Choroid plexus epithelial cell (primary cell): ENCODE data around the gene PODXL.

Experiments
- DNase-seq: peaks from one replicate; pipeline ENCODE4 v3.0.0-alpha.2; 2010; ENCODE audit warnings: low read depth
- H3K4me3 ChIP-seq: 2 replicates; pipeline ENCODE4 v1.5.1; 2011; ENCODE audit warnings: low read depth, mild to moderate bottlenecking, control low read depth, low read length, moderate library complexity
- CTCF ChIP-seq: conservative IDR thresholded peaks from 2 replicates; pipeline ENCODE4 v1.5.1; 2011; ENCODE audit warnings: low read depth, mild to moderate bottlenecking, control low read depth, inconsistent platforms, low read length, moderate library complexity

PODXL gene

GRCh38 chr7:131554880-131555516, 1.4 kb downstream of the PODXL start:
- TF ChIP-seq CTCF, result no peak
- H3K4me3 ChIP-seq, result no peak overlapping the region
- no peak for DNase-seq

- no peak for TF ChIP-seq CTCF
- H3K4me3 ChIP-seq, result no peak overlapping the region
- DNase-seq, result no peak
Measured at GRCh38 chr7:131553931-131554330, 2.5 kb downstream of the PODXL start.

- H3K4me3 ChIP-seq, result no peak overlapping the region
- DNase-seq, result no peak
- TF ChIP-seq CTCF, result no peak
Measured at GRCh38 chr7:131552053-131552452, 4.4 kb downstream of the PODXL start.

- H3K4me3 ChIP-seq, result no peak overlapping the region
- no peak for TF ChIP-seq CTCF
- DNase-seq, result no peak
Measured at GRCh38 chr7:131550846-131551245, 5.6 kb downstream of the PODXL start.

GRCh38 chr7:131548371-131548770, 8.1 kb downstream of the PODXL start:
- no peak overlapping the region for H3K4me3 ChIP-seq
- TF ChIP-seq CTCF, result no peak
- DNase-seq, result no peak

GRCh38 chr7:131547589-131547988, 8.8 kb downstream of the PODXL start:
- TF ChIP-seq CTCF, result no peak
- no peak overlapping the region for H3K4me3 ChIP-seq
- DNase-seq, result no peak

- peak; percentile 64 for TF ChIP-seq CTCF
- DNase-seq, result no peak
- H3K4me3 ChIP-seq, result no peak overlapping the region
Measured at GRCh38 chr7:131546583-131547141, 9.8 kb downstream of the PODXL start.
